H1 (cell line): Measurements from ENCODE around the gene KHDRBS2. TPM values are rescaled to one million over a fixed set of nuclear protein-coding genes. Genes with fewer than 3 reads are reported as not detected.

Experiments
- CBX8 ChIP-seq: fragments of 300-800, 300-1000 bp; sonication (generic); IDR thresholded peaks from 2 replicates; pipeline ENCODE4 v1.7.1; 2016; ENCODE audit warnings: low read depth, low read length, borderline replicate concordance
- HDAC6 ChIP-seq: IDR thresholded peaks from one replicate; pipeline ENCODE4 v1.7.1; 2012; ENCODE audit warnings: low read depth, mild to moderate bottlenecking, inconsistent platforms, low read length, moderate library complexity
- MAFK ChIP-seq: IDR thresholded peaks from 2 replicates; pipeline ENCODE4 v1.6.1; 2012; ENCODE audit warnings: low read depth, mild to moderate bottlenecking, improper control_type of control experiment, low read length
- SRF ChIP-seq: IDR thresholded peaks from 2 replicates; pipeline ENCODE4 v1.6.1; 2011; ENCODE audit warnings: mild to moderate bottlenecking, low read depth, low read length, moderate library complexity
- TAF7 ChIP-seq: optimal IDR thresholded peaks from 2 replicates; pipeline ENCODE3; 2011; ENCODE audit warnings: low read depth, mild to moderate bottlenecking, inconsistent platforms, low read length, moderate library complexity, borderline replicate concordance
- polyA plus RNA-seq, 7 experiments: library from polyadenylated mRNA; depleted of rRNA in 3 of 7; stranded (reverse) in 5 of 7; unstranded in 2 of 7; fragments of >200 nt in 5 of 7; fragments of 200-250 nt in 2 of 7; gene quantifications; 1 replicate in 5 of 7; 2 replicates in 1 of 7; 4 replicates in 1 of 7; pipeline versions ENCODE4 v1.2.1 to v1.2.3, GENCODE V29; 2011 to 2013; ENCODE audit warnings: missing spikeins in 2 of 7, mixed read lengths in 2 of 7
- total RNA-seq: library from RNA; stranded (reverse); fragmentation: NEBNext Ultra II Directional; extraction: Animal tissue kit (Norgen Biotek cat#: 25700); gene quantifications from 2 replicates; pipeline ENCODE4 v1.2.1, GENCODE V29; 2021

The KHDRBS2 gene
- total and polyA plus RNA-seq, 2 of the 8 experiments (the other 6 are each of a cell fraction or from before 2014, with no cell fraction given), result 5.2 to 7.7 TPM

DNA sequence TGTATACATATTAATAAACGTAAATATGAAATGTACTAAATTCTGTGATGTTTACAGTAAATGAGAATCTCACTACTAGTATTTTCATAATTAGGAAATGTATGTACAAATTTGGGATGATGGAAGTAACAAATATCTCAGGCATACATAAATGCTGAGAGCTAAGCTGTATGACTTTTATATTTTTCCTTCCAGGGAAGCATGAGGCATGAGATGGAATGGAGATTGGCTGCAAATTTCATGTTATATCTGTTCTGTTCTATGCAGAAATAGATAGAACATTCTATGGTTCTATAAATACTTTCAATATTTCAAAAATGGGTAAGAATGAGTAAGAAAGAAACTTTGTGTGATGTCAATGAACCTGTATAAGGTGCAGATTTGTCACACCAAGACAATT, 335.2 kb downstream of the KHDRBS2 start (continued):
- TF ChIP-seq CBX8, result no peak
- no peak for TF ChIP-seq HDAC6
- no peak for TF ChIP-seq MAFK
- no peak for TF ChIP-seq SRF
- TF ChIP-seq TAF7, result no peak
